ENCODE measurements around the gene LY6G6C.

Gene LY6G6C

DNA sequence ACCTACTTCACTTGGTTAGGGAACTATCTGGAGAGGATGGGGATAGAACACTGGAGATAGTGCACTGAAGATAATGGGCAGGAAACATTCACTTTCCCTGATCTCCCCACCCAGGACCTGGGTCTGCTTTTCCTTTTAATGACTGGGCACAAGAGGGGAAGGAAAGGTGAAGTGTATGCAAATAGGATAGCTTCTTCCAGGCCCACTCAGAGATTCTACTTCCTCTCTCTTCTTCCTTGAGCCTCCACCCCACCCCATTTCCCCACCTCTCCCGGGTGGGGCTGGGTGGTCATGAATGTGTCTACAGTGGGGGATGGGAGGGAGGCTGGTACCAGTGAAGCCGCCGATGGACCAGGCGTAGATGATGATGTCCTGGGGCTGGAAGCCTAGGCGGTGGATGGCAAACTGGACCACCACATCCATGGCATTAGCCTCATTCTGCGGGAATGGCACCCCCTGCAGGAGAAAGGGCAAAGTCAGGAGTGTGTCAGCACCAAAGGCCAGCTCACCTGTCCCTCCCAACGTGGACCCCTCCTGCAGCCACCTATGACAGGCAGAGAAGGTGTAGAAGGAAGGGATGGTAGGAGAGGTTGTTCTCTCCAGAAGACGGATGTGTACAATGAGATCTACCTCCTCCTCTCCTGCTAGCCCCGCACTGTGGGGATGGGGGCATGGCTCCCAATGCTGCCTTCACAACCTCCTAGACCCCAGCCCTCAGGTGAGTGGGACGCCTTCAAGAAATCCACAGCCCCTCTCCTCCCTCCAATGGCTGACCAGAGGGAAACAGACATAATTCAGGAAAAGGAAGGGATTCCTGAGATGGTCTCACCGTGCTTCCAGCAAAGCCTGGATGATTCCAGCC, 32.1 kb downstream of the LY6G6C start:
- TF ChIP-seq, protein P1, sequence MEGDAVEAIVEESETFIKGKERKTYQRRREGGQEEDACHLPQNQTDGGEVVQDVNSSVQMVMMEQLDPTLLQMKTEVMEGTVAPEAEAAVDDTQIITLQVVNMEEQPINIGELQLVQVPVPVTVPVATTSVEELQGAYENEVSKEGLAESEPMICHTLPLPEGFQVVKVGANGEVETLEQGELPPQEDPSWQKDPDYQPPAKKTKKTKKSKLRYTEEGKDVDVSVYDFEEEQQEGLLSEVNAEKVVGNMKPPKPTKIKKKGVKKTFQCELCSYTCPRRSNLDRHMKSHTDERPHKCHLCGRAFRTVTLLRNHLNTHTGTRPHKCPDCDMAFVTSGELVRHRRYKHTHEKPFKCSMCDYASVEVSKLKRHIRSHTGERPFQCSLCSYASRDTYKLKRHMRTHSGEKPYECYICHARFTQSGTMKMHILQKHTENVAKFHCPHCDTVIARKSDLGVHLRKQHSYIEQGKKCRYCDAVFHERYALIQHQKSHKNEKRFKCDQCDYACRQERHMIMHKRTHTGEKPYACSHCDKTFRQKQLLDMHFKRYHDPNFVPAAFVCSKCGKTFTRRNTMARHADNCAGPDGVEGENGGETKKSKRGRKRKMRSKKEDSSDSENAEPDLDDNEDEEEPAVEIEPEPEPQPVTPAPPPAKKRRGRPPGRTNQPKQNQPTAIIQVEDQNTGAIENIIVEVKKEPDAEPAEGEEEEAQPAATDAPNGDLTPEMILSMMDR (IDR thresholded peaks at IDR 0.05; ENCODE audit: extremely low read depth, missing control alignments), result no peak
- DNase-seq (ENCODE audit: low spot score), result no peak

GRCh38 chr6:31687860-31688693, 33.5 kb downstream of the LY6G6C start:
- TF ChIP-seq, protein P1 (IDR thresholded peaks at IDR 0.05; ENCODE audit: extremely low read depth, missing control alignments), result no peak
- no peak for DNase-seq (ENCODE audit: low spot score)

- DNase-seq (ENCODE audit: low spot score), result no peak
- TF ChIP-seq, protein P1 (IDR thresholded peaks at IDR 0.05; ENCODE audit: extremely low read depth, missing control alignments), result no peak
Measured at GRCh38 chr6:31687321-31687720, 34.2 kb downstream of the LY6G6C start.

DNA sequence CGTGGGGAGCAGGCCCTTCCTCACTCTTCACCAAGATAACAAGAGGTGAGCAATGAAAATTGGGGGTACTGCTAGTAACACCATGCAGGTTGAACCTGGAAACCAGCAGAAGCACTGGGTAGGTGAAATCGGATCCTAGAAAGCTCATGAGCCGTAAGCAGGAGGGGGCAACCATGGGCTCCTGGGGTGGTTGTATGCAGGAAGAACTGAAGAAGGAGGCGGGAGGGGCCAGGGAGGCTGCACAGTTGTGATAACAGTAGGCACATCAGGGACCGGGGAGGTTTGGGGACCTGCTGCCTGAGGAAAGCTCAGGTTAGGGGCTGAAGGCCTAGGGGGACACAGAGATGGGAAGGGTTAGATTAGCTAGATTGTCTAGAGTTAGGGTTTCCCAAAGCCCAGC, 35.1 kb downstream of the LY6G6C start:
- DNase-seq (ENCODE audit: low spot score), result no peak
- TF ChIP-seq, protein P1 (IDR thresholded peaks at IDR 0.05; ENCODE audit: extremely low read depth, missing control alignments), result no peak

DNA sequence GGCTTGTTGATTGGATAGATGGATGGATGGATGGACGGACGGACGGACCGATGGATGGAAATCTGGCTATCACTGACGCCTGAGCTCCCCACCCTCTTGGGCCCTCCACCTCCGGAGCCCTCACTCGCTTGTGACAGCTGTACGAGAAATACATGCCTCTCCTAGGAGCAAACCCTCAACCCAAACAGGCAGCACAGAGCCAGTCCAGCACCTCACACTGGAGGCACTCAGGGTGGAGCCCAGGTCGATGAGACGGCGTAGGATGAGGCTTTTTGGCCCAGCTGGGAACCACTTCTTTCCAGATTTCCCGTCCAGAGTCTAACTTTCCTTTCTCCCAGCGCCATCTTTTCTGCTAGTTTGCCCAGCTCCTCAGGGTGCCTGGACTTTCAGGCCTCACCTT, 38.0 kb downstream of the LY6G6C start:
- DNase-seq (ENCODE audit: low spot score), result no peak
- TF ChIP-seq, protein P1 (IDR thresholded peaks at IDR 0.05; ENCODE audit: extremely low read depth, missing control alignments), result no peak

- TF ChIP-seq, protein P1 (IDR thresholded peaks at IDR 0.05; ENCODE audit: extremely low read depth, missing control alignments), result no peak
- DNase-seq (ENCODE audit: low spot score), result peak; percentile 66
Measured at GRCh38 chr6:31681135-31681671, 40.3 kb downstream of the LY6G6C start.
